ENCODE results near the gene INPP5J.
"Not testable (repeated sequence)": the region's sequence is repeated elsewhere in the genome, so short reads cannot be mapped to it uniquely, and the experiment has no call there.

Gene INPP5J

GRCh38 chr22:31086703-31087330, 35.9 kb upstream of the INPP5J start:
- DNase-seq (ENCODE audit: low read depth in 3 of 3): no peak

GRCh38 chr22:31087744-31088215, 35.0 kb upstream of the INPP5J start:
- DNase-seq (ENCODE audit: low read depth in 3 of 3): no peak

GRCh38 chr22:31088233-31088986, 34.4 kb upstream of the INPP5J start:
- DNase-seq (ENCODE audit: low read depth in 3 of 3): no peak

GRCh38 chr22:31089160-31090100, 33.3 kb upstream of the INPP5J start:
- no peak for DNase-seq (ENCODE audit: low read depth in 3 of 3)

GRCh38 chr22:31090217-31091085, 32.3 kb upstream of the INPP5J start:
- DNase-seq (ENCODE audit: low read depth in 3 of 3): no peak

GRCh38 chr22:31091106-31091975, 31.4 kb upstream of the INPP5J start:
- DNase-seq (ENCODE audit: low read depth in 3 of 3): no peak

GRCh38 chr22:31092161-31092560, 30.6 kb upstream of the INPP5J start:
- DNase-seq (ENCODE audit: low read depth in 3 of 3): no peak

- DNase-seq (ENCODE audit: low read depth in 3 of 3): no peak
These were observed 29.5 kb upstream of the INPP5J start for GRCh38 chr22:31093086-31093850.

GRCh38 chr22:31094021-31094551, 28.7 kb upstream of the INPP5J start:
- DNase-seq (ENCODE audit: low read depth in 3 of 3): no peak

- DNase-seq (ENCODE audit: low read depth in 3 of 3): no peak
These were observed 28.0 kb upstream of the INPP5J start for GRCh38 chr22:31094741-31095140.

- DNase-seq (ENCODE audit: low read depth in 3 of 3): no peak
These were observed 27.0 kb upstream of the INPP5J start for GRCh38 chr22:31095637-31096249.

GRCh38 chr22:31096657-31097279, 26.0 kb upstream of the INPP5J start:
- DNase-seq (ENCODE audit: low read depth in 3 of 3): no peak

GRCh38 chr22:31097539-31097938, 25.2 kb upstream of the INPP5J start:
- DNase-seq (ENCODE audit: low read depth in 3 of 3): not testable (repeated sequence)

- DNase-seq (ENCODE audit: low read depth in 3 of 3): no peak
These were observed 24.7 kb upstream of the INPP5J start for GRCh38 chr22:31097941-31098631.

- no peak for DNase-seq (ENCODE audit: low read depth in 3 of 3)
These were observed 24.1 kb upstream of the INPP5J start for GRCh38 chr22:31098632-31099110.

- no peak for DNase-seq (ENCODE audit: low read depth in 3 of 3)
These were observed 23.4 kb upstream of the INPP5J start for GRCh38 chr22:31099386-31099785.

All from stimulated activated CD4-positive, alpha-beta T cell treated with anti-CD3 and anti-CD28 coated beads, TNF-alpha, amount 100 ng/mL, for 24 hours (primary cell).